Liver (tissue), 9 donors: ENCODE measurements around the gene ZXDC. TPM values are rescaled to one million over a fixed set of nuclear protein-coding genes. Genes with fewer than 3 reads are reported as not detected.

Source experiments
- DNase-seq: peaks from one replicate; pipeline ENCODE4 v3.0.0-alpha.2; 2017; ENCODE audit warnings: low spot score
- H3K27ac ChIP-seq, 2 donors: one replicate each; pipeline ENCODE4 v1.7.0; 2013; ENCODE audit warnings: inconsistent platforms in 2 of 2, low read length in 2 of 2, control low read depth in 1 of 2, low read depth in 1 of 2, mild to moderate bottlenecking in 1 of 2
- H3K27me3 ChIP-seq, 4 donors: one replicate each; pipeline versions ENCODE4 v1.6.1 to v1.7.0; 2013; ENCODE audit warnings: low read length in 3 of 4, inconsistent platforms in 1 of 4, mild to moderate bottlenecking in 1 of 4, moderate library complexity in 1 of 4; ENCODE audit not compliant: control insufficient read depth in 4 of 4, insufficient read depth in 4 of 4
- H3K36me3 ChIP-seq, 4 donors: one replicate each; pipeline versions ENCODE4 v1.6.1 to v1.7.0; 2013; ENCODE audit warnings: low read length in 3 of 4, mild to moderate bottlenecking in 3 of 4, low read depth in 1 of 4, moderate library complexity in 1 of 4; ENCODE audit not compliant: control insufficient read depth in 4 of 4, insufficient read depth in 3 of 4
- H3K4me1 ChIP-seq, 4 donors: one replicate each; pipeline versions ENCODE4 v1.6.1 to v1.7.0; 2013; ENCODE audit warnings: low read length in 3 of 4, mild to moderate bottlenecking in 3 of 4, moderate library complexity in 1 of 4; ENCODE audit not compliant: control insufficient read depth in 4 of 4, insufficient read depth in 4 of 4
- H3K4me3 ChIP-seq, 3 donors: one replicate each; pipeline versions ENCODE4 v1.6.1 to v1.7.0; 2013; ENCODE audit warnings: low read length in 3 of 3, control low read depth in 1 of 3, low read depth in 1 of 3, mild to moderate bottlenecking in 1 of 3
- H3K9ac ChIP-seq, 2 donors: one replicate each; pipeline ENCODE4 v1.7.0; 2013; ENCODE audit warnings: low read length in 2 of 2, mild to moderate bottlenecking in 2 of 2, moderate library complexity in 2 of 2, control low read depth in 1 of 2, low read depth in 1 of 2
- H3K9me3 ChIP-seq, 4 donors: one replicate each; pipeline versions ENCODE4 v1.6.1 to v1.7.0; 2013; ENCODE audit warnings: low read length in 3 of 4; ENCODE audit not compliant: control insufficient read depth in 4 of 4
- ATF3 ChIP-seq: IDR thresholded peaks from 2 replicates; pipeline ENCODE4 v1.6.1; 2016; ENCODE audit warnings: antibody characterized with exemption
- CTCF ChIP-seq: fragments of 150-350 bp; IDR thresholded peaks from 2 replicates; pipeline ENCODE4 v1.5.1; 2017; ENCODE audit warnings: improper control_type of control experiment, low read depth, low read length; ENCODE audit not compliant: missing input control
- EGR1 ChIP-seq, 2 donors: IDR thresholded peaks; 2 replicates each; pipeline ENCODE4 v1.6.1; 2016 to 2018; ENCODE audit warnings: antibody characterized with exemption in 2 of 2, low read depth in 2 of 2
- FOXA1 ChIP-seq: IDR thresholded peaks from 2 replicates; pipeline ENCODE4 v1.6.1; 2016; ENCODE audit warnings: antibody characterized with exemption
- FOXA2 ChIP-seq: IDR thresholded peaks from 2 replicates; pipeline ENCODE4 v1.6.1; 2016; ENCODE audit warnings: antibody characterized with exemption
- GABPA ChIP-seq, 2 donors: IDR thresholded peaks in 1 of 2; conservative IDR thresholded peaks in 1 of 2; 2 replicates each; pipeline ENCODE4 v1.6.1; 2016; ENCODE audit warnings: antibody characterized with exemption in 2 of 2, mild to moderate bottlenecking in 1 of 2, moderate library complexity in 1 of 2
- HNF4A ChIP-seq, 2 donors: conservative IDR thresholded peaks; 2 replicates each; pipeline ENCODE4 v1.6.1; 2016; ENCODE audit warnings: antibody characterized with exemption in 2 of 2, mild to moderate bottlenecking in 2 of 2
- HNF4G ChIP-seq: IDR thresholded peaks from 2 replicates; pipeline ENCODE4 v1.6.1; 2016; ENCODE audit warnings: antibody characterized with exemption
- JUND ChIP-seq, 2 donors: IDR thresholded peaks; 2 replicates each; pipeline ENCODE4 v1.6.1; 2016; ENCODE audit warnings: antibody characterized with exemption in 2 of 2
- MAX ChIP-seq: IDR thresholded peaks from 2 replicates; pipeline ENCODE4 v1.6.1; 2016; ENCODE audit warnings: antibody characterized with exemption
- NR2F2 ChIP-seq: IDR thresholded peaks from 2 replicates; pipeline ENCODE4 v1.6.1; 2016; ENCODE audit warnings: antibody characterized with exemption
- RAD21 ChIP-seq, 2 donors: IDR thresholded peaks; 2 replicates each; pipeline ENCODE4 v1.6.1; 2016; ENCODE audit warnings: antibody characterized with exemption in 2 of 2, mild to moderate bottlenecking in 2 of 2
- REST ChIP-seq: IDR thresholded peaks from 2 replicates; pipeline ENCODE4 v1.6.1; 2016; ENCODE audit warnings: antibody characterized with exemption, mild to moderate bottlenecking
- RXRA ChIP-seq, 2 donors: IDR thresholded peaks; 2 replicates each; pipeline ENCODE4 v1.6.1; 2017 to 2018; ENCODE audit warnings: antibody characterized with exemption in 2 of 2, mild to moderate bottlenecking in 1 of 2
- SP1 ChIP-seq: IDR thresholded peaks from 2 replicates; pipeline ENCODE4 v1.6.1; 2018; ENCODE audit warnings: antibody characterized with exemption, mild to moderate bottlenecking
- TAF1 ChIP-seq: conservative IDR thresholded peaks from 2 replicates; pipeline ENCODE4 v1.6.1; 2016; ENCODE audit warnings: antibody characterized with exemption, mild to moderate bottlenecking
- YY1 ChIP-seq: IDR thresholded peaks from 2 replicates; pipeline ENCODE4 v1.6.1; 2016; ENCODE audit warnings: antibody characterized with exemption, mild to moderate bottlenecking
- ZBTB33 ChIP-seq: IDR thresholded peaks from 2 replicates; pipeline ENCODE4 v1.6.1; 2016; ENCODE audit warnings: antibody characterized with exemption
- WGBS: extraction: QIAGEN DNeasy Blood & Tissue Kit; methylation state at CpG from one replicate; pipeline ENCODE4 v1.1.7; 2013; 5-methylcytosine and 5-hydroxymethylcytosine counted together
- polyA plus RNA-seq, 2 donors: library from polyadenylated mRNA; stranded (reverse) in 1 of 2; unstranded in 1 of 2; fragments of 200-250 nt in 1 of 2; fragments of >200 nt in 1 of 2; fragmentation: Nextera tagmentation in 1 of 2; extraction: Ambion mirVana in 1 of 2; gene quantifications; one replicate each; pipeline versions ENCODE4 v1.2.1 to v1.2.3, GENCODE V29; 2013 to 2015
- total RNA-seq, 2 donors: library from RNA; depleted of rRNA; stranded (reverse); fragments of >200 nt; gene quantifications; one replicate each; pipeline ENCODE4 v1.2.3, GENCODE V29; 2014
- donor health status: healthy.
- donor health status: healthy.
- donor health status: healthy.
- donor health status: healthy.
- donor health status: healthy.

Gene ZXDC
- total and polyA plus RNA-seq, 4 donors = 7.0 to 42.3 (median 13.9) TPM

- no peak overlapping the region for H3K27ac ChIP-seq
- peaks cover 0 to 8% (median 0%) of the 10 kb centered on the region in 4 donors for H3K4me1 ChIP-seq
- TF ChIP-seq EGR1 (IDR thresholded peaks at IDR 0.05; ENCODE audit: low read depth in 2 of 2) = no peak
- TF ChIP-seq GABPA (IDR thresholded peaks at IDR 0.05 in 1 of 2, conservative IDR thresholded peaks at IDR 0.05 in 1 of 2) = no peak
- no peak for TF ChIP-seq FOXA2
- TF ChIP-seq MAX = no peak
- no peak for TF ChIP-seq HNF4G
- TF ChIP-seq JUND (IDR thresholded peaks at IDR 0.05) = no peak
- TF ChIP-seq ATF3 = no peak
- TF ChIP-seq ZBTB33 = no peak
- no peak for TF ChIP-seq YY1
- TF ChIP-seq RAD21 (IDR thresholded peaks at IDR 0.05) = no peak
- no peak for TF ChIP-seq CTCF
- no peak for TF ChIP-seq TAF1
- TF ChIP-seq FOXA1 = no peak
- TF ChIP-seq SP1 = no peak
- no peak for TF ChIP-seq RXRA (IDR thresholded peaks at IDR 0.05)
- TF ChIP-seq NR2F2 = no peak
- no peak for TF ChIP-seq REST
- TF ChIP-seq HNF4A (conservative IDR thresholded peaks at IDR 0.05) = no peak
- H3K9me3 ChIP-seq = no peaks in the 10 kb centered on the region
- no peak for DNase-seq
- WGBS = 86% methylated on average over 5 of the region's 5 CpGs
- peaks cover 0 to 63% (median 30%) of the 10 kb centered on the region in 4 donors for H3K36me3 ChIP-seq
- H3K9ac ChIP-seq = no peak overlapping the region
- H3K4me3 ChIP-seq = no peak overlapping the region
- H3K27me3 ChIP-seq = no peaks in the 10 kb centered on the region
These were observed 25.4 kb upstream of the ZXDC start for GRCh38 chr3:126501054-126501453.
